DOHH2 (cell line): ENCODE measurements around the gene PHF21B.

Source experiments
- EZH2phosphoT487 ChIP-seq: fragments of 200-600 bp; sonication (generic); IDR thresholded peaks from 2 replicates; pipeline ENCODE4 v1.6.1; 2017; ENCODE audit warnings: borderline replicate concordance, mild to moderate bottlenecking, antibody characterized with exemption, low read length, moderate library complexity, mixed read lengths
- TF ChIP-seq, protein P1 (sequence below): fragments of 200-600 bp; sonication (generic); IDR thresholded peaks from one replicate; pipeline ENCODE4 v1.5.1; 2014; ENCODE audit warnings: antibody characterized with exemption, mild to moderate bottlenecking, low read depth, low read length; ENCODE audit not compliant: poor library complexity, severe bottlenecking

DNA sequence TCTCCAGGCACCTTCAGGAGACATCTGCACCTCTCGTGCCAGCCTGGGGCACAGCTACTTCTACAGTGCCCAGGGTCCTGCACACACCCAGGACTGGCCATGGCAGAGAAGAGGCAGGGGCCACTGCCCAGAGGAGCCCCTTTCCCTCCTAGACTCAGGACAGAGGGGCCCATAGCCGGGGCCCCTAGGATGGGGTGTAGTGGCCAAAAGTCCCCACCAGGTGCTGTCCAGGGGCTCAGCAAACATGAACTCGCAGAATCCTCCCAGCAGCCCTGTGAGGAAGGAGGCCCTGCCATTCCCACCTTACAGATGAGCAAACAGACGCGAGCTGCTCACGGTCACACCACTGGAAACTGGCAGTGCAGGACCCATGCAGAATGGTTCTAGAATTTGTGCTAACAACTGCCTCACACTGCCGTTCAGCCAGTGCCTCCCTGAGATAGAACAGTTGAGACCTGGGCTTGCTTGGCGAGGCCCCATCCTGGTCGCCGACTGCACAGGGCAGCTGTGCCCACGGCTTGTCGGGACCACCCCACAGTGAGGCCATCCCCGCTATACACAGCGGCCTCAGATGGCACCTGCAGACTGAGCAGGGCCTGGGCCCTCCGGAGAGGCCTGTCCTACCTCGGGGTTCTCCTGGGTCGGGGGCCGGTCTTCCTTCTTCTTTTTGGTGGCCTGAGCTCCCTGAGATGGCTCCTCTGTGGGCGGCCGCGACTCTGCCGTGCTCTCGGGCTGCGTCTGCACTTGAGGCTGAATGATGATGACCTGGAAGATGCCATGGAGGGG, 96.4 kb downstream of the PHF21B start:
- TF ChIP-seq, protein P1, sequence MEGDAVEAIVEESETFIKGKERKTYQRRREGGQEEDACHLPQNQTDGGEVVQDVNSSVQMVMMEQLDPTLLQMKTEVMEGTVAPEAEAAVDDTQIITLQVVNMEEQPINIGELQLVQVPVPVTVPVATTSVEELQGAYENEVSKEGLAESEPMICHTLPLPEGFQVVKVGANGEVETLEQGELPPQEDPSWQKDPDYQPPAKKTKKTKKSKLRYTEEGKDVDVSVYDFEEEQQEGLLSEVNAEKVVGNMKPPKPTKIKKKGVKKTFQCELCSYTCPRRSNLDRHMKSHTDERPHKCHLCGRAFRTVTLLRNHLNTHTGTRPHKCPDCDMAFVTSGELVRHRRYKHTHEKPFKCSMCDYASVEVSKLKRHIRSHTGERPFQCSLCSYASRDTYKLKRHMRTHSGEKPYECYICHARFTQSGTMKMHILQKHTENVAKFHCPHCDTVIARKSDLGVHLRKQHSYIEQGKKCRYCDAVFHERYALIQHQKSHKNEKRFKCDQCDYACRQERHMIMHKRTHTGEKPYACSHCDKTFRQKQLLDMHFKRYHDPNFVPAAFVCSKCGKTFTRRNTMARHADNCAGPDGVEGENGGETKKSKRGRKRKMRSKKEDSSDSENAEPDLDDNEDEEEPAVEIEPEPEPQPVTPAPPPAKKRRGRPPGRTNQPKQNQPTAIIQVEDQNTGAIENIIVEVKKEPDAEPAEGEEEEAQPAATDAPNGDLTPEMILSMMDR: no peak
- no peak for TF ChIP-seq EZH2phosphoT487
